Activated naive CD8-positive, alpha-beta T cell (primary cell): ENCODE data around the gene MARCHF3.

ENCODE experiments used
- H3K27ac Mint-ChIP-seq: one replicate; pipeline ENCODE4 v1.8.0; 2021; ENCODE audit warnings: mixed read lengths
- H3K27me3 Mint-ChIP-seq: one replicate; pipeline ENCODE4 v1.8.0; 2021; ENCODE audit warnings: mixed read lengths
- H3K36me3 Mint-ChIP-seq: one replicate; pipeline ENCODE4 v1.8.0; 2021; ENCODE audit warnings: mixed read lengths
- H3K4me1 Mint-ChIP-seq: one replicate; pipeline ENCODE4 v1.8.0; 2021; ENCODE audit warnings: low read depth, mixed read lengths
- H3K4me3 Mint-ChIP-seq: one replicate; pipeline ENCODE4 v1.8.0; 2021; ENCODE audit warnings: mild to moderate bottlenecking, mixed read lengths
- H3K9me3 Mint-ChIP-seq: one replicate; pipeline ENCODE4 v1.8.0; 2021; ENCODE audit warnings: low read depth, mixed read lengths

MARCHF3 gene

DNA sequence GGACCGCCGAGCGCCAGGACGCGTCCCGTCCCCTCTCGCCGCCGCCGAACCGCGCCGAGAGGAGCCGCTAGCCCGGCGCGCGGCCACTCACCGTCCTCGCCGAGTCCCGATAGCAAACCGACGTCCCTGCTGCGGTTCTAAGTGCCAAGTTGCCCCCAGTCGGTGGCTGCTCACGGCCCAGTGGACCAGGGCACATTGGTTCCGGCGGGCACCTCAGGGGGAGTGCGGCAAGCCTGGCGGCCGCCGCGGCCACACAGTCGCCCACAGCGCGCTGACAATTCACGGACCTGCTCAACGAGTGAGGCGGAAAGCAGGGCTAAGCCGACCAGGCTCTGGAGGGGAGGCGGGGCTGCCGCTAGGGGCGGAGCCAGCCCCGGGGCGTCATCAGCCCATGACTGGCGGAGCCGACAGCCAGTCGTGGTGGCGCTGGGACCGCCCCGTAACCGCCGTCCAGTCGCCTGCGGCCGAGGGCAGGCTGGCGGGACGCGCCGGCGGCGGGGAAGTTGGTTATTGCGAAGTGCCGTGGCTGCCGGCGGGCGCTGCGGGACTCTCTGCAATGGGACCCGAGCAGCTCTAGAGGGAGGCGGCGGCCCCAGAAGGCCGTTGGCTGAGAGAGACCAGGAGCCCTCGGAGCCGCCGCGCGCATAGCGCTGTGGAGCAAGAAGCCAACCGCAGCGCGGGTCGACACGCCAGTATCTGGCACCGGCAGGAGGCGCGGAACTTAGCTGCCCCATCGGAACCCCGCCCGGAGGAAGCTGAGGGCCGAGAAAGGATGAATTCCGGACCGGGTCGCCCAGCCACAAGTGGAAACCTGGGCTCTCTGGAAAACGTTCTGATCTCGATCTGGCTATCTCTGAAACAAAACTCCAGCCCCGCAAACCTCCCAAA lies at the start of gene MARCHF3:
Gene MARCHF3 (minus strand): TSS at position 300 of the 888 bp plus-strand sequence. CDS start 112,387 bp downstream, outside the sequence.
- Mint-ChIP-seq H3K36me3 (no peaks in the 10 kb centered on the region), H3K4me3 (peak within 1 kb of the TSS; percentile 89), H3K27me3 (peaks cover 4% of the 10 kb centered on the region), H3K4me1 (peaks cover 22% of the 10 kb centered on the region), H3K9me3 (no peaks in the 10 kb centered on the region), H3K27ac (peak within 1 kb of the TSS; percentile 72)

- Mint-ChIP-seq H3K4me3 (no peak overlapping the region), H3K27me3 (peaks cover 5% of the 10 kb centered on the region), H3K36me3 (peaks cover 2% of the 10 kb centered on the region), H3K27ac (no peak overlapping the region), H3K4me1 (no peaks in the 10 kb centered on the region), H3K9me3 (no peaks in the 10 kb centered on the region)
Measured at GRCh38 chr5:127079994-127080491, 49.7 kb upstream of the MARCHF3 start.

GRCh38 chr5:127077366-127077765 lies 47.0 kb upstream of the MARCHF3 start:
- Mint-ChIP-seq H3K4me1 (peaks cover 13% of the 10 kb centered on the region), H3K27ac (no peak overlapping the region), H3K4me3 (no peak overlapping the region)

GRCh38 chr5:127076315-127077129 lies 46.2 kb upstream of the MARCHF3 start:
- H3K27me3 Mint-ChIP-seq, result peaks cover 5% of the 10 kb centered on the region

More at GRCh38 chr5:127077366-127077765, 47.0 kb upstream of the MARCHF3 start:
- Mint-ChIP-seq H3K27me3 (peaks cover 5% of the 10 kb centered on the region), H3K9me3 (no peaks in the 10 kb centered on the region), H3K36me3 (peaks cover 2% of the 10 kb centered on the region)

GRCh38 chr5:127074466-127074865 lies 44.1 kb upstream of the MARCHF3 start:
- Mint-ChIP-seq H3K27me3 (no peaks in the 10 kb centered on the region), H3K27ac (no peak overlapping the region), H3K36me3 (peaks cover 9% of the 10 kb centered on the region), H3K4me1 (peaks cover 17% of the 10 kb centered on the region), H3K4me3 (peak overlapping the region; percentile 96), H3K9me3 (no peaks in the 10 kb centered on the region)

More at GRCh38 chr5:127076315-127077129, 46.2 kb upstream of the MARCHF3 start:
- no peak overlapping the region for H3K4me3 Mint-ChIP-seq
- peaks cover 2% of the 10 kb centered on the region for H3K36me3 Mint-ChIP-seq
- peaks cover 17% of the 10 kb centered on the region for H3K4me1 Mint-ChIP-seq
- H3K9me3 Mint-ChIP-seq, result no peaks in the 10 kb centered on the region
- H3K27ac Mint-ChIP-seq, result no peak overlapping the region

DNA sequence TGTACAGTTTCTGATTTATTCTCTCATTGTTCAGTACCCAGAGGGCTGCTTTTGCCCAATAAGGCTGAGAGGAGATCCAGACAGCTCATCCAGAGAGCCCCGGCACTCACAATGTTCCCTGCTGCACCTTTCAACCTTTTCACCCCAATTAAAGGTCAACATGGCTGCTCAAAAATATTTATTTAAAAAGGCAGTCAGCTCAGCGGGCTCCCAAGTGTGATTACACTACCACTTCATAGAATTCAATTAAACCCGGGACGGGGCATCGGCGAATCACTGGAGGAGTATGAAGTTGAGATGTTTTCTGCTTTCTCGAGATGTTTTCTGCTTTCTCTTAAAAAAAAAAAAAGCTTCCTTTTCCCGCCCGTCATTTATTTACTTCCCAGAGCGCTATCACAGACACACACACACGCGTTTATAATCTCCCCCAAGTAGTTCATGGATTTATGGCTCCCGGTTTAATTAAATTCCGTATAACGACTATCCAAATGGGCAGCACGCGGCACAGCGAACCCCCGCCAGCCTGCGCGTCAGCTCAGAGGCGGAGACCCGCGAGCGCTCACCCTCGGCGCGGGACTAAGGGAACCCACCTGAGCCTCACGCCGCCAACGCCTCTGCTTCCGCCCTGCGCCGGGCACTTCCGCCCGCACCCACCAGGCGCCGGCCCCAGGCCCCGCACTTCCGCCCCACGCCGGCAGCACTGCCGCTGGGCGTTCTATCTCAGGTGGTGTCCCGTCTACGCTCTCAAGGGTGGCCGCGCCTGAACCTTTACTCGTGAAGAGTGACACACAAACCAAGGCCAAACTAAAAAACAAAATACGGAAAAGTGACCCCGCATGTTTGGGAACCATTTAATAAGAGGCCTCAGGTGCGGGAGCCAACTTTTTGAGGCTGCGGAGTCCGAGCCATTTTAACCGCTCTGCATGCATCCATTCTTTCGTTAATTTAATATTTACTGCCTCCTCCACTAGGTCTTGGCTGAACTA lies 42.8 kb upstream of the MARCHF3 start, which contains the start of gene C5orf63:
Gene C5orf63 (minus strand): TSS at position 642 of the 986 bp plus-strand sequence. CDS start 14,507 bp downstream, outside the sequence.
- H3K36me3 Mint-ChIP-seq, result peaks cover 22% of the 10 kb centered on the region
- H3K4me3 Mint-ChIP-seq, result peak within 1 kb of the TSS; percentile 96
- peak within 1 kb of the TSS; percentile 95 for H3K27ac Mint-ChIP-seq
- H3K4me1 Mint-ChIP-seq, result peaks cover 17% of the 10 kb centered on the region
- no peaks in the 10 kb centered on the region for H3K9me3 Mint-ChIP-seq
- H3K27me3 Mint-ChIP-seq, result no peaks in the 10 kb centered on the region

- no peaks in the 10 kb centered on the region for H3K27me3 Mint-ChIP-seq
- peaks cover 22% of the 10 kb centered on the region for H3K36me3 Mint-ChIP-seq
- no peaks in the 10 kb centered on the region for H3K9me3 Mint-ChIP-seq
- no peak overlapping the region for H3K27ac Mint-ChIP-seq
- H3K4me3 Mint-ChIP-seq, result no peak overlapping the region
- H3K4me1 Mint-ChIP-seq, result peaks cover 17% of the 10 kb centered on the region
Measured at GRCh38 chr5:127070243-127070642, 39.9 kb upstream of the MARCHF3 start.

GRCh38 chr5:127068493-127069214 lies 38.3 kb upstream of the MARCHF3 start:
- Mint-ChIP-seq H3K36me3 (peaks cover 22% of the 10 kb centered on the region), H3K4me1 (peaks cover 14% of the 10 kb centered on the region), H3K4me3 (no peak overlapping the region), H3K27ac (no peak overlapping the region), H3K9me3 (no peaks in the 10 kb centered on the region), H3K27me3 (no peaks in the 10 kb centered on the region)

DNA sequence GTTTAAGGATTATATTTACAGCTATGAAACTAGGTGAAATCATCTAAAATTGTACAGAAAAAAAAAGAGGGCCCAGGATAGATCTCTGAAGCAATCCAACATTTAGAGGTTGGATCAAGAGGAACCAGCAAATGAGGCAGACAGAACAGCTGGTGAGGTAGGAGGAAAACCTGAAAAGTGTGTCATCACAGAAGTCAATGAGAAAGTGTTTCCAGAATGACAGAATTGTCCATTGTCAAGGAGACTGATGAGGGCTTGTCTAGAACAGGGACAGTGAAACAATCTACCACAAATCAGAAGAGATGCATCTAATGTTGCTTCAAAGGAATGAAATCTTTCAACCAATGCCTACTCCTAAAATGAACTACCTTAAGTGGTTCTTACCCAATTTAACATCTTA lies 36.4 kb upstream of the MARCHF3 start:
- Mint-ChIP-seq H3K4me1 (no peaks in the 10 kb centered on the region), H3K9me3 (no peaks in the 10 kb centered on the region), H3K36me3 (peaks cover 24% of the 10 kb centered on the region), H3K27ac (no peak overlapping the region), H3K27me3 (no peaks in the 10 kb centered on the region), H3K4me3 (no peak overlapping the region)

- no peak overlapping the region for H3K27ac Mint-ChIP-seq
- peaks cover 2% of the 10 kb centered on the region for H3K4me1 Mint-ChIP-seq
- H3K4me3 Mint-ChIP-seq, result no peak overlapping the region
- H3K36me3 Mint-ChIP-seq, result peaks cover 16% of the 10 kb centered on the region
- H3K27me3 Mint-ChIP-seq, result no peaks in the 10 kb centered on the region
- no peaks in the 10 kb centered on the region for H3K9me3 Mint-ChIP-seq
Measured at GRCh38 chr5:127064253-127064840, 34.0 kb upstream of the MARCHF3 start.

DNA sequence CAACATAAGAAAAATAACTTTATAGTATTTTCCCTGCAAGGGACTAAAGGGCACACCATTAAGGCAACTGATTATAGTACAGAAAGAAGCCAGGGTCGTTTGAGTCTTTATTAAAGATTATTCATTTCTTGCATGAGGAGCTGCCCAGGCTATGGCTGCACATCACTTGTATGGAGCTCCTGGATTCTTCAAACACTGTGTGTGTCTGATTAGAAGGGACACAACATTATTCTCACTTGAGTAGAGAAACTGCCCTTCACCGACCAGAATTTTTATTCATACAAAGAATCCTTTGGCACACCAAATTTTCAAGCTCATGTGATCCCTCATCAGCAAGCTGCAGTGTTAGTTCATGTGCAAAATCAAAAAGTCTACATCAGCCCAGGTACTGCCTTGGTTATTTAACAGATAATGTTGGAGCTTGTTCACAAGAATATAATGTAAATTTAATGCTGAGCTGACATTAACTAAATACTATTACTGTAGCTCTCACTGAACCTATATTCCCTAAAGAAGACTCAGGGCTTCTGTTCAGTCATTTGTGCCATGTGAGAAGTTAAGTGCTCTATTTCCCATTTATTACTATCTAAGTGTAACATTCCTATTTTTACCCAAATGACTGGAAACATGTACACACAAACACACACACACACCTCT lies 33.0 kb upstream of the MARCHF3 start:
- peaks cover 2% of the 10 kb centered on the region for H3K4me1 Mint-ChIP-seq
- no peaks in the 10 kb centered on the region for H3K9me3 Mint-ChIP-seq
- H3K36me3 Mint-ChIP-seq, result peaks cover 6% of the 10 kb centered on the region
- no peak overlapping the region for H3K4me3 Mint-ChIP-seq
- no peak overlapping the region for H3K27ac Mint-ChIP-seq
- H3K27me3 Mint-ChIP-seq, result no peaks in the 10 kb centered on the region

- Mint-ChIP-seq H3K27ac (no peak overlapping the region), H3K4me1 (peaks cover 2% of the 10 kb centered on the region), H3K27me3 (no peaks in the 10 kb centered on the region), H3K4me3 (no peak overlapping the region), H3K9me3 (no peaks in the 10 kb centered on the region), H3K36me3 (peaks cover 10% of the 10 kb centered on the region)
Measured at GRCh38 chr5:127061956-127062355, 31.6 kb upstream of the MARCHF3 start.

GRCh38 chr5:127061537-127061936 lies 31.2 kb upstream of the MARCHF3 start:
- no peak overlapping the region for H3K4me3 Mint-ChIP-seq
- no peaks in the 10 kb centered on the region for H3K27me3 Mint-ChIP-seq
- peaks cover 2% of the 10 kb centered on the region for H3K4me1 Mint-ChIP-seq
- peaks cover 12% of the 10 kb centered on the region for H3K36me3 Mint-ChIP-seq
- H3K9me3 Mint-ChIP-seq, result peaks cover under 1% of the 10 kb centered on the region
- no peak overlapping the region for H3K27ac Mint-ChIP-seq
